ENCODE data around the gene NRG3. TPM values are rescaled to one million over a fixed set of nuclear protein-coding genes. Genes with fewer than 3 reads are reported as not detected.

NRG3 gene
- total RNA-seq, 1 donor from 2014 or later: not detected

DNA sequence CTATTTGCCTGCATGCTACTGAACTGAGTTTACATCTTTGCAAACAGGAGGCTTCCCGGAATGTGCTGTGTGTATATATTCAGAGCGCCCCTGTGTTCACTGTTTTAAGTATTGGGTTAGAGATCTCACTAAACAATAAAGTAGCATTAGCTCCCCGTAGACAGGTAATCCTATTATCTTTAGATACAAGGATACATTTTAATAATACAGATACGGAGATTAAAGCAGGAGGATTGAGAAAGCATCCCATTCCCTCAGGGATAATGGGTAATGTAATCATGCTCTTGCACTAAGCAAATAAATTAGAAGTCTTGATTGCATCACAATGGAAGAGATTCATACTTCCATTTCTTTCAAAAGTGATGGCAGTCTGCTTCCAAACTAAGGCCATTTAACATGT, 809.0 kb downstream of the NRG3 start:
- Mint-ChIP-seq H3K4me1 (ENCODE audit: low read depth) (no peaks in the 10 kb centered on the region), H3K36me3 (ENCODE audit: low read depth) (no peaks in the 10 kb centered on the region), H3K27ac (ENCODE audit: unreplicated experiment) (no peak overlapping the region), H3K9me3 (ENCODE audit: low read depth) (no peaks in the 10 kb centered on the region), H3K4me3 (ENCODE audit: unreplicated experiment) (no peak overlapping the region), H3K27me3 (ENCODE audit: low read depth) (no peaks in the 10 kb centered on the region)
- no peak for DNase-seq (ENCODE audit: low spot score)
- TF ChIP-seq, protein P1, sequence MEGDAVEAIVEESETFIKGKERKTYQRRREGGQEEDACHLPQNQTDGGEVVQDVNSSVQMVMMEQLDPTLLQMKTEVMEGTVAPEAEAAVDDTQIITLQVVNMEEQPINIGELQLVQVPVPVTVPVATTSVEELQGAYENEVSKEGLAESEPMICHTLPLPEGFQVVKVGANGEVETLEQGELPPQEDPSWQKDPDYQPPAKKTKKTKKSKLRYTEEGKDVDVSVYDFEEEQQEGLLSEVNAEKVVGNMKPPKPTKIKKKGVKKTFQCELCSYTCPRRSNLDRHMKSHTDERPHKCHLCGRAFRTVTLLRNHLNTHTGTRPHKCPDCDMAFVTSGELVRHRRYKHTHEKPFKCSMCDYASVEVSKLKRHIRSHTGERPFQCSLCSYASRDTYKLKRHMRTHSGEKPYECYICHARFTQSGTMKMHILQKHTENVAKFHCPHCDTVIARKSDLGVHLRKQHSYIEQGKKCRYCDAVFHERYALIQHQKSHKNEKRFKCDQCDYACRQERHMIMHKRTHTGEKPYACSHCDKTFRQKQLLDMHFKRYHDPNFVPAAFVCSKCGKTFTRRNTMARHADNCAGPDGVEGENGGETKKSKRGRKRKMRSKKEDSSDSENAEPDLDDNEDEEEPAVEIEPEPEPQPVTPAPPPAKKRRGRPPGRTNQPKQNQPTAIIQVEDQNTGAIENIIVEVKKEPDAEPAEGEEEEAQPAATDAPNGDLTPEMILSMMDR (IDR thresholded peaks at IDR 0.05): no peak

DNA sequence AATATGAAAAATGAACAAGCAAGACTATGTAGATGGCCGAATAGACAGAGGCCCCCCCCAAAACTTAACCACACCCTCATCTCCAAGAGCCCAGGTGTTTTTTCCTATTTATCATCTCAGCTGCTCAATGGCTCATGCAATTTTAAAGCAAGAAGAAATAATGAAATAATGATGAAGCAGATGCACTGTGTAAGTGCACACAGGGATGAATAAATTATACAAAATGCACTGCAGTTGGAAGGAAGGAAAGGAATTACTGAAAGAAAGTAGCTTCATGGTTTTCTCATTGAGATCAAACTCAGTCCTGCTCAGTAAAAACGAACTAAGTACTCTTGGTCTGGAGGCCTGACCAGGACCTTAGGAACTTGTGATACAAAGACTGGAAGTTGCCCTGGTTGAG, 810.1 kb downstream of the NRG3 start:
- Mint-ChIP-seq H3K27ac (ENCODE audit: unreplicated experiment) (no peak overlapping the region), H3K9me3 (ENCODE audit: low read depth) (no peaks in the 10 kb centered on the region), H3K36me3 (ENCODE audit: low read depth) (no peaks in the 10 kb centered on the region), H3K27me3 (ENCODE audit: low read depth) (peaks cover 3% of the 10 kb centered on the region), H3K4me3 (ENCODE audit: unreplicated experiment) (no peak overlapping the region), H3K4me1 (ENCODE audit: low read depth) (no peaks in the 10 kb centered on the region)
- TF ChIP-seq, protein P1 (IDR thresholded peaks at IDR 0.05): no peak
- DNase-seq (ENCODE audit: low spot score): no peak

DNA sequence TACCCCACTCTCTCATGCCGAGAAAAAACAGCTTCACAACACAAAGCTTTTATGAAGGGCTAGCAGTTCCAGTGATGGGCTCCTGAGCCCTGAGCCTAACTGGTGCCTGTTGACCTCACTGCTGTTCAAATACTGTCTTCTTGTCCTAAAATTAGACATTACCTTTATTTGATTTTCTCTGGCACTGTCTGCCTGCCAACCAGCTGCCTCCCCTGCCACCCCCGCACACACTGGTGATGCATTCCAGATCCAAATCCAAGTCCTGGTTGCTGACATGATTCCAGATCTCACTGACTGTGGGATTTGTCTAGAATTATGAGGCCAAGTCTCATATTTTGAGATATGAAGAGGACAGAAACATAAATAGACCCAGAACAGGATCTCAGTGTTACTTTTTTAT, 816.2 kb downstream of the NRG3 start:
- DNase-seq (ENCODE audit: low spot score): no peak
- peaks cover 6% of the 10 kb centered on the region for H3K9me3 Mint-ChIP-seq (ENCODE audit: low read depth)
- H3K27me3 Mint-ChIP-seq (ENCODE audit: low read depth): peaks cover 5% of the 10 kb centered on the region
- no peak overlapping the region for H3K27ac Mint-ChIP-seq (ENCODE audit: unreplicated experiment)
- H3K4me1 Mint-ChIP-seq (ENCODE audit: low read depth): no peaks in the 10 kb centered on the region
- no peak overlapping the region for H3K4me3 Mint-ChIP-seq (ENCODE audit: unreplicated experiment)
- TF ChIP-seq, protein P1 (IDR thresholded peaks at IDR 0.05): no peak
- H3K36me3 Mint-ChIP-seq (ENCODE audit: low read depth): no peaks in the 10 kb centered on the region

GRCh38 chr10:82692458-82692857, 817.5 kb downstream of the NRG3 start:
- no peaks in the 10 kb centered on the region for H3K4me1 Mint-ChIP-seq (ENCODE audit: low read depth)
- no peak for DNase-seq (ENCODE audit: low spot score)
- H3K4me3 Mint-ChIP-seq (ENCODE audit: unreplicated experiment): no peak overlapping the region
- H3K9me3 Mint-ChIP-seq (ENCODE audit: low read depth): peaks cover 6% of the 10 kb centered on the region
- TF ChIP-seq, protein P1 (IDR thresholded peaks at IDR 0.05): no peak
- no peaks in the 10 kb centered on the region for H3K36me3 Mint-ChIP-seq (ENCODE audit: low read depth)
- no peak overlapping the region for H3K27ac Mint-ChIP-seq (ENCODE audit: unreplicated experiment)
- H3K27me3 Mint-ChIP-seq (ENCODE audit: low read depth): peaks cover 5% of the 10 kb centered on the region

DNA sequence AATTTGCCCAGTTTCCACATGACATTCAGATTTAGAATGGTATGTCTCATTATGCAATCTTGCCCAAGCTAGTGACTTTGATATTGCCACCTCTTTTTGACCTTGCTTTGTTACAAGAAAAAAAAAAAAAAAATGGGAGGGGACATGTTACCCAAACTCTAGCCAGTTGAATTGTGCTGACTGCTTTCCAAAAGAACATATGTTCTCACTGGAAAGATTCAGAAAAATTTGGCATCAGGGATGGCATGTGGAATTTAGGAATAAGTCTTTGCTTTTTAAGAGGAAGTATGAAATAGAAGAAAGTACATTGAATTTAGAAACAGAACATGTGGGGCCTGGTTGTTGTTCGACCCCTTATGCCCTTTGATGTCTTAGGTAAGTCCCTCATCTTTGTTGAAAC, 846.8 kb downstream of the NRG3 start:
- H3K4me1 Mint-ChIP-seq (ENCODE audit: low read depth): no peaks in the 10 kb centered on the region
- H3K27me3 Mint-ChIP-seq (ENCODE audit: low read depth): no peaks in the 10 kb centered on the region
- peaks cover 10% of the 10 kb centered on the region for H3K9me3 Mint-ChIP-seq (ENCODE audit: low read depth)
- H3K36me3 Mint-ChIP-seq (ENCODE audit: low read depth): no peaks in the 10 kb centered on the region
- TF ChIP-seq, protein P1 (IDR thresholded peaks at IDR 0.05): no peak
- no peak overlapping the region for H3K4me3 Mint-ChIP-seq (ENCODE audit: unreplicated experiment)
- no peak for DNase-seq (ENCODE audit: low spot score)
- no peak overlapping the region for H3K27ac Mint-ChIP-seq (ENCODE audit: unreplicated experiment)
